Loucy (cell line): ENCODE results near the gene COL20A1.

Source experiments
- H2AFZ ChIP-seq: fragments of 200-600 bp; sonication (generic); 2 replicates; pipeline ENCODE4 v1.6.0; 2016; ENCODE audit warnings: antibody characterized with exemption, mild to moderate bottlenecking, low read length, moderate library complexity
- H3F3A ChIP-seq: fragments of 200-600 bp; 2 replicates; pipeline ENCODE4 v1.6.0; 2016; ENCODE audit warnings: antibody characterized with exemption, low read depth, mild to moderate bottlenecking
- H3K27me3 ChIP-seq: fragments of 200-600 bp; sonication (generic); 2 replicates; pipeline ENCODE4 v1.6.1; 2014; ENCODE audit warnings: low read length, mild to moderate bottlenecking; ENCODE audit not compliant: insufficient read depth, poor library complexity, severe bottlenecking
- H3K36me3 ChIP-seq: fragments of 200-600 bp; sonication (generic); 2 replicates; pipeline ENCODE4 v1.6.1; 2016; ENCODE audit warnings: low read length; ENCODE audit not compliant: insufficient read depth
- H3K4me1 ChIP-seq: fragments of 200-600 bp; sonication (generic); 2 replicates; pipeline ENCODE4 v1.5.1; 2014; ENCODE audit warnings: low read length, mild to moderate bottlenecking; ENCODE audit not compliant: insufficient read depth, poor library complexity, severe bottlenecking
- H3K4me2 ChIP-seq: fragments of 200-600 bp; sonication (generic); 2 replicates; pipeline ENCODE4 v1.6.0; 2014; ENCODE audit warnings: antibody characterized with exemption, low read length, low read depth, mild to moderate bottlenecking; ENCODE audit not compliant: poor library complexity, severe bottlenecking
- H3K4me3 ChIP-seq: fragments of 200-600 bp; sonication (generic); 2 replicates; pipeline ENCODE4 v1.5.1; 2014; ENCODE audit warnings: low read length, mild to moderate bottlenecking, mixed read lengths; ENCODE audit not compliant: poor library complexity, severe bottlenecking
- H3K79me2 ChIP-seq: fragments of 200-600 bp; sonication (generic); 2 replicates; pipeline ENCODE4 v1.6.1; 2014; ENCODE audit warnings: low read length; ENCODE audit not compliant: insufficient read depth
- H3K9ac ChIP-seq: fragments of 200-600 bp; sonication (generic); 2 replicates; pipeline ENCODE4 v1.6.0; 2014; ENCODE audit warnings: mild to moderate bottlenecking, low read depth, low read length, moderate library complexity; ENCODE audit not compliant: poor library complexity, severe bottlenecking
- H3K9me2 ChIP-seq: fragments of 200-600 bp; sonication (generic); replicated peaks from 2 replicates; pipeline ENCODE4 v1.6.1; 2016; ENCODE audit warnings: low read depth, low read length, mixed read lengths
- H3K9me3 ChIP-seq: fragments of 200-600 bp; sonication (generic); 2 replicates; pipeline ENCODE4 v1.6.1; 2014; ENCODE audit warnings: mild to moderate bottlenecking, antibody characterized with exemption, low read length, low read depth; ENCODE audit not compliant: insufficient read depth
- H4K20me1 ChIP-seq: fragments of 200-600 bp; sonication (generic); 2 replicates; pipeline ENCODE4 v1.6.0; 2014; ENCODE audit warnings: antibody characterized with exemption, low read length, mild to moderate bottlenecking; ENCODE audit not compliant: insufficient read depth, poor library complexity, severe bottlenecking
- CTCF ChIP-seq: fragments of 200-600 bp; sonication (generic); conservative IDR thresholded peaks from 2 replicates; pipeline ENCODE4 v1.5.1; 2014; ENCODE audit warnings: mild to moderate bottlenecking, antibody characterized with exemption, low read length
- EZH2phosphoT487 ChIP-seq: fragments of 200-600 bp; IDR thresholded peaks from 2 replicates; pipeline ENCODE4 v1.6.1; 2018; ENCODE audit warnings: antibody characterized with exemption, mild to moderate bottlenecking, moderate library complexity, borderline replicate concordance

COL20A1 gene

GRCh38 chr20:63295018-63295417, 2.0 kb downstream of the COL20A1 start:
- Histone ChIP-seq H2AFZ (no peak overlapping the region), H3F3A (no peaks in the 10 kb centered on the region), H3K27me3 (no peaks in the 10 kb centered on the region), H3K9ac (no peak overlapping the region), H3K4me2 (no peak overlapping the region), H3K79me2 (no peaks in the 10 kb centered on the region), H3K4me3 (no peak overlapping the region), H3K4me1 (no peaks in the 10 kb centered on the region), H3K36me3 (no peaks in the 10 kb centered on the region), H3K9me2 (no peaks in the 10 kb centered on the region), H4K20me1 (no peaks in the 10 kb centered on the region), H3K9me3 (no peaks in the 10 kb centered on the region)
- TF ChIP-seq CTCF = no peak

DNA sequence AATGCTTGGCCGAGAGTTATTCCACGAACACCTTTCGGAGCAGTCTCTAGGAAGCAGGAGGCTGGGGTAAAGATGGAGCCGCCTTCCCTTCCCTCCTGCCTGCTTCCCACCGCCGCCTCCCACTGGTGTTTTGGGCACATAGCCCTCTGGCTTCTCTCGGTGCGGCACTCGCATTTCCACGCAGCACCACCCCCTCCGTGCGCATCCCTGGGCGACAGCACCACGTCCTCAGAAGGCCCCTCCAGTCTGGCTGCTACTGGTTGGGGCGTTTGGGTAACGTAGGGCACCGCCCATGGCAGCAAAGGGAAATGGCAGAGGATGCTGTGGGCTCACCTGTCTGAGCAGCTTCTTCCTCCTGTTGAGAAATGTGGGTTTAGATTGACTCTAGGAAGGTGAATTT, 2.4 kb downstream of the COL20A1 start:
- no peaks in the 10 kb centered on the region for H3K4me1 ChIP-seq
- no peak overlapping the region for H3K4me3 ChIP-seq
- H3K36me3 ChIP-seq = no peaks in the 10 kb centered on the region
- H3K27me3 ChIP-seq = no peaks in the 10 kb centered on the region
- H3K9me2 ChIP-seq = no peaks in the 10 kb centered on the region
- H4K20me1 ChIP-seq = no peaks in the 10 kb centered on the region
- H3K4me2 ChIP-seq = no peak overlapping the region
- H3K9me3 ChIP-seq = no peaks in the 10 kb centered on the region
- no peak overlapping the region for H3K9ac ChIP-seq
- no peaks in the 10 kb centered on the region for H3K79me2 ChIP-seq
- H3F3A ChIP-seq = no peaks in the 10 kb centered on the region
- TF ChIP-seq CTCF (peak; percentile 32; the same call in 1 of the 2 replicates), EZH2phosphoT487 (no peak)
- H2AFZ ChIP-seq = no peak overlapping the region

DNA sequence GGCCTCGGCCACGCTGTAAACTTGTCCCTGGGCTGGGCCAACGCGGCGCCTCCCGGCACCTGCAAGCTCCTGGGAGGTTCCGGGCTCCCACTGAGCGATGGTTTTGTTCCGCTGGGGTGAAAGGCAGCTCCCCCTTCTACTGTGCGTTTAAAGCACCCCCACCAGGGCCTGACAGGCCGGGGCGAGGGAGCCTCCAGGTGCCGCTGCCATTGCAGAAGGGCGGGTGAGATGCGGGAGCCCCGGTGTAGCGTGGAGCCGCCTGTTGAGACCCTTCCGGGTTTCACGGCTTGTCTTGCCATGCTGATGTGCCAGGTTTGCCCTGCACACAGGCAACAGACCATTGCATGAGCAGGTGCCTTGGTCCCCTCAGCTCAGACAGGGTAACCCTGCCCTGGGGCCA, 2.9 kb downstream of the COL20A1 start:
- Histone ChIP-seq H3K4me2 (no peak overlapping the region), H3K9me3 (no peaks in the 10 kb centered on the region), H3K4me3 (no peak overlapping the region), H3K27me3 (no peaks in the 10 kb centered on the region), H3K9me2 (no peaks in the 10 kb centered on the region), H3K4me1 (no peaks in the 10 kb centered on the region), H4K20me1 (no peaks in the 10 kb centered on the region), H2AFZ (no peak overlapping the region), H3K79me2 (no peaks in the 10 kb centered on the region), H3K9ac (no peak overlapping the region), H3F3A (no peaks in the 10 kb centered on the region), H3K36me3 (no peaks in the 10 kb centered on the region)
- TF ChIP-seq EZH2phosphoT487 = no peak
- no peak for TF ChIP-seq CTCF
